ENCODE measurements around the gene DTNB.
"Not testable (repeated sequence)": the region's sequence is repeated elsewhere in the genome, so short reads cannot be mapped to it uniquely, and the experiment has no call there.

Gene DTNB

DNA sequence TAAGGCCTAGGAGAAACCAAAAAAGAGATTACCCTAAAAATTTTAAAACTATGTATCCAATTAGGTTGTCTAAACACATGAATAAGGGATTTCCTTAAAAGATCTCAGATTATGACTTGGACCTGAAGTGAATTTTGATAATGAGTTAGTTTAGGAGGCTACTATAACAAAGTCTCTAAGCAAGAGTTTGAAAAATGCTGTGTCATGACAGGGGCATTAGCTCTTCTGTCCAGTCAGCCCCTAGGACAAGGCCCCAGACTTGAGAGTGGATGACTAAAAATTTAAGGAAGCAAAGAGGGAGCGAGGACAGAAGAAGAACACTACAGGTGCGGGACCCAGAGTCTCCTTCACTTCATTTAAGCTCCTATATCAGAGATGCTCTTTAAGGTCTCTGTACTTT is 135.9 kb downstream of the DTNB start:
- DNase-seq: no peak

DNA sequence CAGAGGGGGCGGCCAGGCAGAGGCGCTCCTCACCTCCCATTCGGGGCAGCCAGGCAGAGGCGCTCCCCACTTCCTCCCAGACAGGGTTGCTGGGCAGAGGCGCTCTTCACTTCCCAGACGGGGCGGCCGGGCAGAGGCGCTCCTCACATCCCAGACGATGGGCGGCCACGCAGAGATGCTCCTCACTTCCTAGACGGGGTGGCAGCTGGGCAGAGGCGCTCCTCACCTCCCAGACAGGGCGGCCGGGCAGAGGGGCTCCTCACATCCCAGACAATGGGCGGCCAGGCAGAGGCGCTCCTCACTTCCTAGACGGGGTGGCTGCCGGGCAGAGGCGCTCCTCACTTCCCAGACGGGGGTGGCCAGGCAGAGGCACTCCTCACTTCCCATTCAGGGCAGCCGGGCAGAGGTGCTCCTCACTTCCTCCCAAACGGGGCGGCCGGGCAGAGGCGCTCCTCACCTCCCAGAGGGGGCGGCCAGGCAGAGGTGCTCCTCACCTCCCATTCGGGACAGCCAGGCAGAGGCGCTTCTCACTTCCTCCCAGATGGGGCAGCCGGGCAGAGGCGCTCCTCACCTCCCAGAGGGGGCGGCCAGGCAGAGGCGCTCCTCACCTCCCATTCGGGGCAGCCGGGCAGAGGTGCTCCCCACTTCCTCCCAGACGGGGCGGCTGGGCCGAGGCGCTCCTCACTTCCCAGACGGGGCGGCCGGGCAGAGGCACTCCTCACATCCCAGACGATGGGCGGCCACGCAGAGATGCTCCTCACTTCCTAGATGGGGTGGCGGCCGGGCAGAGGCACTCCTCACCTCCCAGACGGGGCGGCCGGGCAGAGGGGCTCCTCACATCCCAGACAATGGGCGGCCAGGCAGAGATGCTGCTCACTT is 137.7 kb downstream of the DTNB start:
- not testable (repeated sequence) for DNase-seq

GRCh38 chr2:25534937-25535336 is 138.4 kb downstream of the DTNB start:
- not testable (repeated sequence) for DNase-seq

GRCh38 chr2:25534455-25534854 is 138.9 kb downstream of the DTNB start:
- DNase-seq: no peak

DNA sequence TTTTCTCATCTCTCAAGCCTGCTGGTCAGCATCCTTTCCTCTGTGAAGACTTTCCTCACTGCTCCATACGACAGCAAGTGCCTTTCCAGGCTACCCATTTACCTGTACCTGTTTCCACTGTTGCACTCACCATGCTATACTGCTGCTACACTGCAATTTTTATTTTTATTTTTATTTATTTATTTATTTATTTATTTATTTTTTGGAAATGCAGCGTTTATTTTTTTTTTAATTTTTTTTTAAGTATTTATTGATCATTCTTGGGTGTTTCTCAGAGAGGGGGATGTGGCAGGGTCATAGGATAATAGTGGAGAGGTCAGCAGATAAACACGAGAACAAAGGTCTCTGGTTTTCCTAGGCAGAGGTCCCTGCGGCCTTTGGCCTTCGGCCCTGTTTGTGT is 139.6 kb downstream of the DTNB start:
- DNase-seq: not testable (repeated sequence)

DNA sequence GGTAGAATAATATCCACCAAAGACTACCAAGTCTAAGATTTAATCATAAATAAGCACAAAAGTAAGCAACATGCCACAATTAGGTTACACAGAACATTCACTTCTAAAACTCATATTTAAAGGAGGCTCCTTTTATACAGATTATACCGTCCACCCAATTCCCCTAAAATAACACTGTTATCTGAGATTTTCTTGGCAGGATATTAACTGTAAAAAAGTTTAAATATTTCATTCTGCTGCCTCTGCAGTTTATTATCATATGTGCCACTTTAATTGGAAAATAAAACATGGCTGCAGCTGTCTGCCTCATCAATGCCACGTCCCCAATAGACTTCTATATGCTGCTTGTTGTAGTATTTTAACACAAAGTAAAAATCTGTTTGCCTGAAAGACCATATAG is 140.9 kb downstream of the DTNB start:
- DNase-seq: no peak

- DNase-seq: no peak
Measured at GRCh38 chr2:25529034-25529433, 144.3 kb downstream of the DTNB start.

- DNase-seq: no peak
Measured at GRCh38 chr2:25528173-25528572, 145.2 kb downstream of the DTNB start.

DNA sequence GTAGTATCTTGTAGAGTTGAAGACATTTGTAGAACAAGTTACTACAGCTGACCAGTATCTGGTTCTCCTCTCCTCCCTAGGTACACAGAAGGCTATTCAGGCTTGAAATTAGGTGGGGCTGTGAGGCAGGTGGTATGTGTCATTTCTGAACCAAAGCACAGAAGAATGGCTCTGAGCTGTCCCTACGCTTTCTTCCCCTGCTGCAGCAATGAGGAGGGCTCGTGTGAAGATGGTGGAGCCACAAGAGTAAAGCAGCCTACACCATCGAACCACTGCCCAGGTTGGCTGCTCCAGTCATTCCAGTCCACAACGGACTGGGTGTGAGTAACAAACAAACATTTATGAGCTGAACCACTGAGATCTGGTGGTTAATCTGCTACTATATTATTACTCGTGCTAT is 148.9 kb downstream of the DTNB start:
- no peak for DNase-seq

GRCh38 chr2:25523060-25523459 is 150.3 kb downstream of the DTNB start:
- no peak for DNase-seq

- peak; percentile 44 for DNase-seq
Measured at GRCh38 chr2:25521665-25522387, 151.6 kb downstream of the DTNB start.

DNA sequence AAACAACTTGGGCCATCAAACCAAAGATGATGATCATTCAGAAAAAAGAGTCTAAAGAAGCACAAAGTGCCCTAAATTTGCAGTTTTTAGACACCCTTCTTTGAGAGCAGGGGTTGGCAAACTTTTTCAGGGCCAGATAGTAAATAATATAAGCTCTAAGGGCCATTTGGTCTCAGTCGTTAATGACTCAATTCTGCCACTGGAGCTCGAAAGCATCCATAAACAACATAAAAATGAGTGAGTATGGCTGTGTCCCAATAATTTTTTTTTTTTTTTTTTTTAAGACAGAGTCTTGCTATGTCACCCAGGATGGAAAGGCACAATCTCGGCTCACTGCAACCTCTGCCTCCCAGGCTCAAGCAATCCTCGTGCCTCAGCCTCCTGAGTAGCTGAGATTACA is 152.3 kb downstream of the DTNB start:
- no peak for DNase-seq

DNA sequence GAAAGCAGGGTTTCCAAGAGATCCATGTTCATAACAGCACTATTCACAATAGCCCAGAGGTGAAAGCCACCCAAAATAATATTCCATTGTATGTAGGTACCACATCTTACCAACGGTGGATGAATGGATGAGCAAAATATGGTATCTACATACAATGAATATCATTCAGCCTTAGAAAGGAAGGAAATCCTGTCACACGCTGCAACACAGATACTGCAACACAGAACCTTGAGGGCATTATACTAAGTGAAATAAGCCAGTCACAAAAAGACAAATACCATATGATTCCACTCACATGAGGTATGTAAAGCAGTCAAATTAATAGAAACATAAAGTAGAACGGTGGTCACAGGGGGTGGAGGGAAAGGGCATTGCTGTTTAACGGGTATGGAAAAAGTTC is 155.7 kb downstream of the DTNB start:
- DNase-seq: no peak

DNA sequence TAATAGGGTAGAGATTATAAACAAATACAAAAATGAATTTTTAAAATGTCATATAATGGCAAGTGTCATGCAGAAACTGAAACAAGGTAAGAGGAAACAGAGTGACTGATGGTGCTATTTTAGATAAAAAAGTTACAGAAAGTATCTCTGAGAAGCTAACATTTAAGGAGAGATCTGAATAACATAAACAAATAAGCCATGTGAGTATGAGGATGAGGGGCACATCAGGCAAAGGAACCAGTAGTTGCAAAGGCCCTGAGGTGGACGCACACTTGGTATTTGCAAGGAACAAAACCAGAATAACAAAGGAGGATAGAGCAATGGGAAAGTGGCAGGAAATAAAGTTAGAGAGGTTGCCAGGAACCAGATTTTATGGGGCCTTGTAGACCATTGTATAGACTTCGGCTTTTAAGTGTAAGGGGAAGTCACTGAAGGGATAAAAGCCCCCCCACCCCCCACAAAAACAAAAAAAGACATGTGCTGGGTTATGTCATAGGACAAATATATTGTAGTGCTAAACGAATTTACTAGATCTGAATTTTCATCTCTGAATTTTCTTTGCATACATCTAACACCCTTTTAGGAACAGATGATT is 159.2 kb downstream of the DTNB start:
- DNase-seq: no peak

DNA sequence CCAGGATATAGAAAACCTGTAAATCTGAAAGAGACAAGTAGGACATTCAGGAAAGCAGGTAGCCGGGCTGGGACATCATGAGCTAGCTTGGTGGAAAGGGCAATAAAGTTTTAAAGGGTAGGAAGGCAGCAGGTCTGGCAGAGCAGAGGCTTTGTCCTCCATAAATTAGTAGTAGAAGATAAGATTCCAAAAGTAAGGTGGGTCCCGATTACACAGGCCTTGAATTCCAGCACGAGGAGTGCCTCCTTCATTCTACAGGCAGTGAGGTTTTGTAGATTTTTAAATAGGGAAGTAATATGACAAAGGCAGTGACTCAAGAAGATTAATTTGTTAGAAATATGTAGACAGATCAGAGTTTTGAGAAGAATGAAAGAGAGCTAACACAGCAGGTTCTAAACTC is 160.7 kb downstream of the DTNB start:
- no peak for DNase-seq

DNA sequence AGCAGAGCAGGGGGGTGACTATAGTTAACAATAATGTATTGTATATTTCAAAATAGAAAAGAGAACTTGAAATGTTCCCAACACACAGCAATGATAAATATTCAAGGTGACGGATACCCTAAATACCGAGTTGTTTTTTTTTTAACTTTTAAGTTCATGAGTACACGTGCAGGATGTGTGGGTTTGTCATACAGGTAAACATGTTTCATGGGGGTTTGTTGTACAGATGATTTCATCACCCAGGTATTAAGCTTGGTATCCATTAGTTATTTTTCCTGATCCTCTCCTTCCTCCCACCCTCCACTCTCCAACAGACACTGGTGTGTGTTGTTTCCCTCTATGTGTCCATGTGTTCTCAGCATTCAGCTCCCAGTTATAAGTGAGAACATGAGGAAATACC is 167.2 kb downstream of the DTNB start:
- no peak for DNase-seq

DNA sequence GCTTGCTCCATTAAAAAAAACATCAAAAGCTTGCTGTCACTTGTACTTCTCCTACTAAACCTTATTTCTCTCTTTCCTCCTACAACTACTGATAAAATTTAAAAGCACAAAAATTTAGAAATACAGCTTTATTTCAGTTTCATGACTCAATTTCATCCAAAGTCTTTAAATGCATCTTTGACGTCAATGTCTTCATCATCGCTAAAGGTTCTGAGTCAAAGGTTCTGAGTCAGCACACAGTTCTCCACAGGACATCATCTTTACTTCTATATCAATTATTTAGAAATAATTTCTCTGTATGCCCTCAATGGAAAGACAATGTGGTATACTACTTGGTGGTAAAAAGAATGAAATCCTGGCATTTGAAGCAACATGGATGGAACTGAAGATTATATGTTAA is 167.8 kb downstream of the DTNB start:
- DNase-seq: no peak

DNA sequence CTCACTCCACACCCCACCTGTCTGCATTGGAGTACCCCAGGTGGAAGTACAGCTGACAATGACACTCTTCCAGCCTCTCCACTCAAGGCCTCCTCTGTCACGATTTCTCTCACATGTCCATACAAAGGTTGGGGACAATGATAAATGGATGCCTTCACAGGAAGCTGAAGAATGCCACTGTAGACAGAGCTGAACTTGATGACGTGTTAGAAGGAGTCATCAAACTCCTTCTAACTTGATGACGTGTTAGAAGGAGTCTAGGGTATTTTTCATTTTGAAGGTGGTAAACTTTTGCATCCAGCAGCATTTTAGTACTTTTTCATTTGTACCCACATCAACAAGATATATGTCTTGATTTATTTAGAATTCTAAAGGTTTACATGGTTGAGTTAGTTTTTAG is 168.2 kb downstream of the DTNB start:
- no peak for DNase-seq

DNA sequence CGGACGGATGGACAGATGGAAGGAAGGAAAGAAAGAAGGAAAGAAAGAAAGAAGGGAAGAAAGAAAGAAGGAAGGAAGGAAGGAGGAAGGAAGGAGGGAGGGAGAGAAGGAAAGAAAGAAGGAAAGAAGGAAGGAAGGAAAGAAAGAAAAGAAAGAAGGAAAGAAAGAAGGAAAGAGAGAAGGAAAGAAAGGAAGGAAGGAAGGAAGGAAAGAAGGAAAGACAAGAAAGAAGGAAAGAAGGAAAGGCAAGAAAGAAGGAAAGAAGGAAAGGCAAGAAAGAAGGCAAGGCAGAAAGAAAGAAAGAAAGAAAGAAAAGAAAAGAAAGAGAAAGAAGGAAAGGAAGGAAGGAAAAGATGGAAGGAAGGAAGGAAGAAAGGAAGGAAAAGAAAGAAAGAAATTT is 169.1 kb downstream of the DTNB start:
- no peak for DNase-seq

DNA sequence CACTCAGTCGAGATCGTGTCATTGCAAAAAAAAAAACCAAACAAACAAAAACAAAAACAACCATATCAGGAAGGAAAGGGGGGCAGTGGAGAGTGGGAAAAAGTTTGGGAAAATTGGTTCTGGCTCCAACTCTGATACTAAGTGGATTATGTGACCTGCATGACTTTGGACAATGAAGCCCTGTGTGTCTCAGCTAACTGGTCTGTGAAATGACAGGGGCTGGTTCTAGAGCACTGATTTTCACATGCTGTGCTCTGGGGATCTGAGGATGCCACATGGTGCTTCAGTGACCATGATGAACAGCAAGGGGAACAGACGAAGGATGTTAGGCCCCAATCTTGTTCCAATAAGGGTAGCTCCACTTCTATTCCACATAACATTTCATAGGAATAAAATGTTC is 174.2 kb downstream of the DTNB start:
- DNase-seq: no peak

DNA sequence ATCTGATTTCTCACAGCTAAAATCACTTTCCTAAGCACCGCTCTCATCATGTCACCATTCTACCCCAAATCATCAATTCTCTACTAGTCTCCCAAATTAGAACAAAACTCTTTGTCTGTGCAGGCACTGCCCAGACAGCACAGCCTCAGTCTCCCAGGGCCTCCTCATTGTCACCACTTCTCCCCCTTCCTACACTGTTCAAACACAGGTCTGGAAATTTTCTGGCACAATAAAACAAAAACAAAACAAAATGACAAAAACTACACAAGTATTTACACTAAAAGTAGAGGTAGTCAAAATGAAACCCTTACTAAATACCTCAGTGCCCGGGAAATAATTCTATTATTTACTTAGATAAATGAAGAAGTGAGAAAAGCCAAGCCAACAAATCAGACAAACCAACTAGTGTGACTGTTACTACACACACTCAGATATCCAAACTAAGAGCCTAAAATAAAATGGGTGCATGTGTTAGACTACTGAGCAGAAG is 175.4 kb downstream of the DTNB start:
- DNase-seq: no peak

DNA sequence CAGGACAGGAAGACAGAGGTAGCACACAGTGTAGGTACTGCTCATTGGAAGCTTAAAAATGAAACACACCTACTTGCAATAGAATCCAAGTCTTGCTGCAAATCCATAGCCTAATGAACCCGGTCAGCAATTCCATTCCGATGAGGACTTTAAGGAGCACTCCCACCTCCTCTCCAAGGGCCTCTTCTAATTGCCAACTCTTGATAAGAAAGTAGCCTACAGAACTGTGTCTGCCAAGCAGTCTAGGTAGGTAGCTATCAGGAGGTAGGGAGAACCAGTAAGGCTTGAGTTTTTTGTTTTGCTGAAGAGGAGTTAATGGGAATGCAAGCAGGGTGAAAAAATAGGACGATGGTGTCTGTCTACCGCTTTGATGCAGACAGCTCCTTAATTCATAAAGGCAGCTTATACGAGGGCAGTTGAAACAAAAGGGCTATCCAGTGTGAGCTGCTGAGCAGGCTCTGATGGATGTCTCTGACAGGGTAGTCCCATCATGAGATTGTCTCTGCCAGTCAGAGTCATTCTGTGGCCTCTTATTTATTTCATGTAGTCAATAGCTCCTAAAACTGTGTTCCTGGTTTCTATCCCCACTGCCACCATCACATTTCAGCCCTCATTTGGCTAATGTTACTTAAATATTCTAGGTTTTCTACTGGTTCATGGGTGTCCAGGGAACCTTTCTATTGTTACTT is 176.0 kb downstream of the DTNB start:
- no peak for DNase-seq

DNA sequence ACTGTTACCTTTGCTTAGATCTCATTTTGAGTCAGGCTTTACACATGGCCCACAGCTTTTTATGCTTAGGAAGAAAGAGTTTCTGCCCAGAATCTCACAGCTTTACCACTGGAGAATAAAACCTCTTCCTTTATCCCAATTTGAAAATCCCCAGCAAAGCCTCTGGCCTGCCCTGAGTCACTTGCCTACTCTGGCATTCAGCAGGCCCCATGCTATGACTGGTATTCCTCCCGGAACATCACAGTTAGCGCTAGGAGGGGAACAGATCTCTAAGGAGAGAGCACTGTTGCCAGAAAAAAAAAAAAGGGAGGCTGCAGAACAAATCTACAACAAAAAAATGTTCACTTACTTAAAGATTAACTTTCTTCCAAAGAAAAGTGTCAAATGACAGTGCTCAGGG is 178.8 kb downstream of the DTNB start:
- no peak for DNase-seq

Data from NCI-H446 treated with DMSO at 0.1 percent for 48 hours (cell line).